Caco-2 (cell line): Measurements from ENCODE around the gene POLR3G. TPM values are rescaled to one million over a fixed set of nuclear protein-coding genes. Genes with fewer than 3 reads are reported as not detected.

Experiments
- BruUV-seq: library from RNA; stranded (reverse); fragments of 400-500 nt; replicated peaks from 2 replicates; lab custom pipeline; 2021; lab: Mats Ljungman, UMichigan
- CTCF ChIA-PET: fragments of 300-600 bp; sonication (Branson Sonifier 250); formaldehyde crosslinking; loops from one replicate; lab custom pipeline; 2022; ENCODE audit warnings: antibody characterized with exemption; lab: Charles Lee
- POLR2A ChIA-PET: fragments of 300-600 bp; sonication (Branson Sonifier 250); formaldehyde crosslinking; loops from one replicate; lab custom pipeline; 2022; ENCODE audit warnings: antibody characterized with exemption; lab: Charles Lee
- DNase-seq, 2 experiments: peaks; one replicate each; pipeline versions ENCODE4 v3.0.0 to v3.0.0-alpha.2; 2020 to 2022
- H3K27me3 ChIP-seq: replicated peaks from 2 replicates; pipeline ENCODE4 v1.6.0; 2011; ENCODE audit warnings: low read length; ENCODE audit not compliant: control insufficient read depth, insufficient read depth
- H3K36me3 ChIP-seq: 2 replicates; pipeline ENCODE4 v1.5.1; 2011; ENCODE audit warnings: low read length; ENCODE audit not compliant: control insufficient read depth, insufficient read depth
- H3K4me1 ChIP-seq: fragments of 250-450 bp; sonication (Bioruptor Pico); 2 replicates; pipeline ENCODE4 v1.5.1; 2020; ENCODE audit warnings: mild to moderate bottlenecking
- H3K4me3 ChIP-seq: 2 replicates; pipeline ENCODE4 v1.5.1; 2011; ENCODE audit warnings: low read depth, mild to moderate bottlenecking, control low read depth, low read length
- H3K9me3 ChIP-seq: fragments of 250-450 bp; sonication (Bioruptor Pico); 2 replicates; pipeline ENCODE4 v1.5.1; 2020; ENCODE audit warnings: mild to moderate bottlenecking, moderate library complexity
- H3K27ac Mint-ChIP-seq: one replicate; pipeline ENCODE4 v1.8.0; 2022; ENCODE audit warnings: mixed read lengths; ENCODE audit not compliant: unreplicated experiment
- H3K27me3 Mint-ChIP-seq: one replicate; pipeline ENCODE4 v1.8.0; 2022; ENCODE audit warnings: mixed read lengths; ENCODE audit not compliant: insufficient read depth, unreplicated experiment
- H3K36me3 Mint-ChIP-seq: one replicate; pipeline ENCODE4 v1.8.0; 2022; ENCODE audit warnings: mild to moderate bottlenecking, mixed read lengths; ENCODE audit not compliant: insufficient read depth, unreplicated experiment
- H3K4me1 Mint-ChIP-seq: one replicate; pipeline ENCODE4 v1.8.0; 2022; ENCODE audit warnings: low read depth, mixed read lengths; ENCODE audit not compliant: unreplicated experiment
- H3K4me3 Mint-ChIP-seq: one replicate; pipeline ENCODE4 v1.8.0; 2022; ENCODE audit warnings: mild to moderate bottlenecking, moderate library complexity, mixed read lengths; ENCODE audit not compliant: unreplicated experiment
- H3K9me3 Mint-ChIP-seq: one replicate; pipeline ENCODE4 v1.8.0; 2022; ENCODE audit warnings: mixed read lengths; ENCODE audit not compliant: unreplicated experiment
- CTCF ChIP-seq, 2 experiments: fragments of 200-600 bp in 1 of 2; IDR thresholded peaks; 1 replicate in 1 of 2; 2 replicates in 1 of 2; pipeline versions ENCODE4 v1.5.1 to v1.8.0; 2011 to 2022; ENCODE audit warnings: antibody characterized with exemption in 1 of 2, control low read depth in 1 of 2, inconsistent platforms in 1 of 2, low read depth in 1 of 2, low read length in 1 of 2, mild to moderate bottlenecking in 1 of 2, moderate library complexity in 1 of 2; ENCODE audit not compliant: insufficient read depth in 1 of 2, severe bottlenecking in 1 of 2, unreplicated experiment in 1 of 2
- intact Hi-C: fragments of 100-400 bp; cut with micrococcal nuclease; formaldehyde crosslinking; loops from one replicate; pipeline ENCODE4 v1.10.0; 2022; ENCODE audit not compliant: unreplicated experiment
- total RNA-seq: library from RNA; stranded (reverse); gene quantifications from 2 replicates; pipeline ENCODE4 v1.2.3, GENCODE V29; 2022

POLR3G gene
- total RNA-seq, 1 experiment from 2014 or later, result 5.4 TPM

GRCh38 chr5:90558344-90559192, 83.9 kb downstream of the POLR3G start, which contains the start of gene ADGRV1:
Gene ADGRV1, plus strand, starts transcription at chr5:90558797. Its CDS starts 99 bp downstream, at chr5:90558896.
- BruUV-seq, result TSS peak; percentile 37
- ChIA-PET CTCF (interaction anchor here (0.8 kb wide), 1 partner anchor 84 kb away, joined by 3 read pairs; the partner anchor contains the start of genes MBLAC2 and POLR3G), POLR2A (no interaction called here)
- no peak for TF ChIP-seq CTCF (IDR thresholded peaks at IDR 0.05; ENCODE audit: insufficient read depth in 1 of 2, low read depth in 1 of 2, low read length in 1 of 2, severe bottlenecking in 1 of 2, unreplicated experiment in 1 of 2)
- Mint-ChIP-seq H3K36me3 (peaks cover 9% of the 10 kb centered on the region), H3K27ac (peak within 1 kb of the TSS; percentile 70), H3K4me3 (peak within 1 kb of the TSS; percentile 93), H3K27me3 (no peaks in the 10 kb centered on the region), H3K4me1 (peaks cover 30% of the 10 kb centered on the region), H3K9me3 (no peaks in the 10 kb centered on the region)
- intact Hi-C loops, result loop anchor here (1.0 to 10.0 kb wide), 4 partner anchors 10 to 254 kb away; no protein-coding TSS in a partner anchor
- peak; percentile 96 to 97 for DNase-seq
- Histone ChIP-seq H3K4me3 (peak within 1 kb of the TSS; percentile 65), H3K9me3 (no peaks in the 10 kb centered on the region), H3K27me3 (no peaks in the 10 kb centered on the region), H3K4me1 (peaks cover 20% of the 10 kb centered on the region), H3K36me3 (no peaks in the 10 kb centered on the region)

GRCh38 chr5:90560771-90561170, 86.1 kb downstream of the POLR3G start:
- Histone ChIP-seq H3K4me3 (no peak overlapping the region), H3K4me1 (no peaks in the 10 kb centered on the region), H3K9me3 (no peaks in the 10 kb centered on the region), H3K36me3 (no peaks in the 10 kb centered on the region), H3K27me3 (no peaks in the 10 kb centered on the region)
- H3K27me3 Mint-ChIP-seq, result no peaks in the 10 kb centered on the region
- ChIA-PET POLR2A (no interaction called here), CTCF (no interaction called here)
- peaks cover 9% of the 10 kb centered on the region for H3K9me3 Mint-ChIP-seq
- H3K4me3 Mint-ChIP-seq, result no peak overlapping the region
- BruUV-seq, result no TSS peak
- peaks cover 9% of the 10 kb centered on the region for H3K36me3 Mint-ChIP-seq
- intact Hi-C loops, result no loop called here
- no peak overlapping the region for H3K27ac Mint-ChIP-seq
- TF ChIP-seq CTCF (IDR thresholded peaks at IDR 0.05; ENCODE audit: insufficient read depth in 1 of 2, low read depth in 1 of 2, low read length in 1 of 2, severe bottlenecking in 1 of 2, unreplicated experiment in 1 of 2), result no peak
- peaks cover 9% of the 10 kb centered on the region for H3K4me1 Mint-ChIP-seq
- DNase-seq, result no peak

- POLR2A ChIA-PET, result no interaction called here
- peaks cover 9% of the 10 kb centered on the region for H3K36me3 Mint-ChIP-seq
- intact Hi-C loops, result no loop called here
- Histone ChIP-seq H3K9me3 (no peaks in the 10 kb centered on the region), H3K4me3 (no peak overlapping the region), H3K27me3 (no peaks in the 10 kb centered on the region), H3K36me3 (no peaks in the 10 kb centered on the region), H3K4me1 (no peaks in the 10 kb centered on the region)
- CTCF ChIA-PET, result no interaction called here
- BruUV-seq, result no TSS peak
- no peaks in the 10 kb centered on the region for H3K27me3 Mint-ChIP-seq
- no peak for TF ChIP-seq CTCF (IDR thresholded peaks at IDR 0.05; ENCODE audit: insufficient read depth in 1 of 2, low read depth in 1 of 2, low read length in 1 of 2, severe bottlenecking in 1 of 2, unreplicated experiment in 1 of 2)
- H3K27ac Mint-ChIP-seq, result no peak overlapping the region
- peaks cover 9% of the 10 kb centered on the region for H3K9me3 Mint-ChIP-seq
- H3K4me1 Mint-ChIP-seq, result no peaks in the 10 kb centered on the region
- H3K4me3 Mint-ChIP-seq, result no peak overlapping the region
- no peak for DNase-seq
Measured at GRCh38 chr5:90561766-90562165, 87.1 kb downstream of the POLR3G start.
